OCI-M2 (cell line): ENCODE data around the gene BICC1.

Experiments used
- DNase-seq: peaks from one replicate; lab custom pipeline; 2025; ENCODE audit not compliant: unreplicated experiment; lab: John Stamatoyannopoulos, UW

The BICC1 gene

GRCh38 chr10:58560068-58560467, 47.4 kb downstream of the BICC1 start:
- no peak for DNase-seq

DNA sequence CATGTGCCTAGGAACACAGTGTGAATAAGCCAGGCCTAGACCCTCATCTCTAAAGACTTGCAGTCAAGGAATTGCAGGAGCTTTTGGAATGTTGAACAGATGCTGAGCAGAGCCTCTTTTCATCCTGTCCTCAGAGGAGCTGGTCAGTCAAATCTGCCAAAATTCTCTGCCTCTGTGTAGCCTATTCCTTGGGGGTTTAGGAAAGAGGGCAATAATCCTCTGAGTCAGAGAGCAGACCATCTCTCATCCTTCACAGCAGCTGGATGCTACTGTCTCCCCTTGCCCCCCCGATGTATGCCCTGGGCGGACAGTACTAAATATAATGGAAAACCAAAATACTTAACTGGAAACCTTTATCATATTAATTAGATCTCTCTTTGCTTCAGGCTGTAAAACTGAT, 52.6 kb downstream of the BICC1 start:
- DNase-seq = no peak

DNA sequence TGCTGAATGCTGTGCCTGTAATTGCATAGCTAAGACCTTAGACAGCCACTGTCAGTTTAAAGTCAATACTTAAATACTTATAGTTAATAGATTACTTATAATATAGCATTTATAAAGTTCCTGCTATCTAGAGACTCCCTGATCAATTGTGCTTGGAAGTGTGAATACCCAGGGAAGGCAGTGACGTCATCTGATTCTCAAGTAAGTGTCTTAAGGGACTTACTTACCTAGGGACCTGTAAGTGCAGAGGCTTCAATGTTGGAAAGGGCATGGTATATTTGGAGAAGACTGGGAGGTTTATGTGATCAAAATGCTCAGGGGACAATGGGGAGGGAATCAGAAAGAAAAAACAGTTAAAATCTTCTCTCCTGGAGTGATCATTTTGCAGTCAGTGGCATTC, 55.0 kb downstream of the BICC1 start:
- DNase-seq = no peak

- no peak for DNase-seq
These were observed 55.8 kb downstream of the BICC1 start for GRCh38 chr10:58568428-58568935.

DNA sequence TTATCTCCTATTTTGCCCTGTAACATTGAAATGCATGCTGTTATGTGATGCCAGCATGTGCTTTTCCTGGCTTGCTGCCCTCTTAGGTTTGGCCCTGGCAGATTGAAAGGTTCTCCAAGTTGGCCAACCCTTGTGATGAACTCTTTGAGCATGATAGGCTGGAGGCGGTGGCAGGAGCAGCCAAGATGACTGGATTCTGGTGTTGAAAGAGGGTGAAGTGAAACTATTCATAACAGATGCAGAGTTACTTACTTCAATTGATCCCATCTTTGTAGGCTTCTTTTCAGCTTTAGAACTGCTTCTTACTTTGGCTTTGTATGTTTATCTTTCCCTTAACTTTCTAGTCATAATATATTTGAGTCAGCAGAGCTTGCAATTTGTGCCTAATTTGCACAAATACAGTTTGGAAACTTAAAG, 57.6 kb downstream of the BICC1 start:
- DNase-seq = no peak

DNA sequence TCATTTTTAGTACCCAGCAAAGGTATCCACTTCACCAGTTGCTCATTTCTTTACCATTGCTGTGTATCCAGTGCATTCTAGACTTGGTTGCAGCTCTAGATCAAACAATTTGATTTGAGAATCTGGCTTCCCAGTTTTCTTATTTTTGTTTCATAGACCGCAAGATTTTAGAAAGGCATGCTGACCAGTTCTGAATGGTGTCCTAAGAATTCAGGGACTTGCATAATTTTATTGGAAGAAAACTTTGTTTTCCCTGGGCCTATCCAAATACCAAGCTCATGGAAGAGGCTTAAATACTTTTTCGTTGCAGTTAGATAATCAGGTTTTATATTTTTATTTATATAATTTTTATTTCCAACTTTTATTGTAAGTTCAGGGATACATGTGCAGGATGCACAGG, 58.3 kb downstream of the BICC1 start:
- DNase-seq = no peak

DNA sequence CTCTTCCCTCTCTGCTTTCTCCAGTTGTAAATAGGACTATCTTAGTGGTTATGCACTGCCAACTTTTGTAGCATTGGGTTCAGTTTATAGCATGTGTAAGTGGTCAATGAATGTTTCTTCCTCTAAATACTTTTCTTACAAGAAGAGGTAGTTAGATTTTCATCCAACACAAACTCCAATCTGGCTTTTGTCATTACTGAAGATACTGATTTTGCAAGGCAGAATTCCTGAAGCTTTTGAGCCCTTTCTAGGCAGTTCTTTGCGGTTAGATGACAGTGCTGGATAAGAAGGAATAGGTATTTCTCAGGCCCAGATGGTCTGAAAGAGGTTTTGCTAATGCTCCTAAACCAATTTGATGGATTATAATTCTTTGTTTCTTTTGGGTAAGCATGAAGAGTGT, 60.5 kb downstream of the BICC1 start:
- no peak for DNase-seq

DNA sequence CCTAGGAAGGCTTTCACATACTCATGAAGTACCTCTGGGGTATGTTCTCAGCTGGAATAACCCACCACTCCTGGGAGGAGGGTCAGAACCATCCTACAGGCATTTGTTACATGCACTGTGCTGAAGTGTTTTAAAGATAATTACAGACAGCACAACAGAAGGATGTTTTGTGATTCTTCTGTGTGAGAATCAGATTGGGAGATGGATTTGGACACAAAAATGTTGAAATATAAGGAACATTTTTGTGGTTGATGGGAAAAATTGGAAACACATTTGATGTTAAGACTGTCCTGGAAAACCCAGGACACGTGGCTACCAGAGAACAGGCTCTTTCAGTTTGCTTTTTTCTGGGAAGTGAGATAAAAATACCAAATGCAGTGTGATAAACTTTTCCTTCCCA, 61.4 kb downstream of the BICC1 start:
- no peak for DNase-seq

GRCh38 chr10:58575491-58575890, 62.8 kb downstream of the BICC1 start:
- DNase-seq = no peak

GRCh38 chr10:58576751-58577436, 64.2 kb downstream of the BICC1 start:
- DNase-seq = no peak

DNA sequence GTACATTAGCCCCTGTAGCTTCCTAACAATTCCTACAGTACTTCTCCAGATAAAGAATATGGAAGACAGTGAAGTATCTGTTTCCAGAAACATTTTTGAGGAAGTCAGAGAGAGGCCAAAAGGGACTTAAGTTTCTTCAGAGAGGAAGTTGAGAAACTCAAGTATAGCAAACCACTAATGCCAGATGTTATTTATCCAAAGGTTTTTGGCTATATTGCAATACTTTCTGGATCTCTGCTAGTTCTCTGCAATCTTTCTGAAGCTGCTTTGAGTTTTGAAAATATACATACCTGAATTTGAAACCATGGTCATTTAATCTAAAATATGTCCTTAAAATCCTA, 64.7 kb downstream of the BICC1 start:
- DNase-seq = no peak

DNA sequence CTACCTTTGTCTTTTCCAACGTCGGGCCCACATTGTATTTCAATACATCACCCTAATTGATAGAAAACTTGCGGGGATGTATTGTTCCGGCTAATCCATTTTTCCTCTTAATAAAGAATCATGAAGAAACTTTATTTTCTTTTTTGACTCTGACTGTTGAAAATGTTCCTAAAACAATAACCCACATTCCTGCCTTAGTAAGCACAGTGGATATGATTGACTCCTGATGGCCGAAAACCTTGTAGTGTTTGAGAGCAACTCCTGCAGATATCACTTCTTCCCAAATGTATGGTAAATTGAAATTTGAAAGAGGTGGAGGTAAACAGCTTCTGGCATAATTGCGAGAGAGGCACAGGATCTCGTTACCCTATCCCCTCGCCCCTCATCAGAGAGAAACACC, 65.7 kb downstream of the BICC1 start:
- no peak for DNase-seq

- DNase-seq = no peak
These were observed 66.5 kb downstream of the BICC1 start for GRCh38 chr10:58579011-58579655.

DNA sequence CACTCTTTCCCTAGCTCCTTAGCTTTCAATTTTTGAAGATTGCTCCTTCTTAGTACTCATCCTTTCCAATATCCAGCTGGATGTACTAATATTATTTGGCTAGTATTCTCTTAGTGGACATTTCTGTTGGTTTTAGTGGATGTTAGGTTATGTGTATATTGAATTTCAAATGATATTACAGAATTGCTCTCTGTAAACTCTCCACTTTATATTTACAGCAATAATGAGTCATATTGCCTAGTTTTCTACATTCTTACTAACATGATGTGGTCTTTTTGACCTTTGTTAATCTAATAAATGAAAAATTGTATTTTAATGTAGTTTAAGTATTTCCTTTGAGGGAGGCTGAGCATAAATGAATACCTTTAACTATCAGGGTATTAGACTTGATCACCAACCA, 69.4 kb downstream of the BICC1 start:
- DNase-seq = no peak

GRCh38 chr10:58585435-58585834, 72.8 kb downstream of the BICC1 start:
- DNase-seq = no peak

DNA sequence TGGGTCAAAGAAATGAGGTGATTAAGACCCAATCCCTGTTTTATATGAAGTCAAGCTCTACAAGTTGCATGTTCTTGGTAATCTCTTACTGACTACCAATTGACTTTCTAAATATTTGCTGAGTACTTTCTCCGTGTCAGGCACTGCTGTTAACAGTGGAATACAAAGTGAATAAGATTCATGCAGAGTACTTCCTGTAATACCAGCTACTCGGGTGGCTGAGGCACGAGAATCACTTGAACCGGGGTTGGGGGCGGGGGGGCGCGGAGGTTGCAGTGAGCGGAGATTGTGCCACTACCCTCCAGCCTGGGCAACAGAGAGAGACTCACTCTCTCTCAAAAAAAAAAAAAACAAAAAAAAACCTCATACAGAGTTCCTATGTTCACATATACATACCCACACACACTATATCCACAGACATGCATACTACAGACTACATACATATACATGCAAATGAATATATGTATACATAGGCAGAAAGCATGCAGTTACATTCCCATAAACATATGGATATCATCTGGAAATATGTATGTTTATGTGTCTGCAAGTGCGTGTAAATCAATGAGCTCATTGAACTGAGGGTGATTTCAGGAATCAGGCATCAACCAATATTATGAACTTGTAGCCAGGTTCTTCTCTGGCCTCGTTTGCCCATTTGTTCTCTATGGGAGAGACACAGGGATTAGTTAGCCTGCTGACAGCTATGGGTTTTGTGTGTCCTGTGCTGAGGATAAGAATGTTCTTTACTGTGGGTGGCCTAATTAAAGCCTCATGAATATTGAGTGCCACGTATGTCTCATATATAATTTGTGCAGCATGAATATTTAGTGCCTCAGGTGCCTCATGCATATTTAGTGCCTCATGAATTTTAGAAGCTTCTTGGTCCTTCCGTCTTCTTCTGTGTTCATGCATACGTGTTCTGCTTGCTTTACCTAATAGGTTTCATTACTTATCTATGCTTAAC, 73.9 kb downstream of the BICC1 start:
- DNase-seq = no peak

- no peak for DNase-seq
These were observed 75.0 kb downstream of the BICC1 start for GRCh38 chr10:58587676-58588075.

DNA sequence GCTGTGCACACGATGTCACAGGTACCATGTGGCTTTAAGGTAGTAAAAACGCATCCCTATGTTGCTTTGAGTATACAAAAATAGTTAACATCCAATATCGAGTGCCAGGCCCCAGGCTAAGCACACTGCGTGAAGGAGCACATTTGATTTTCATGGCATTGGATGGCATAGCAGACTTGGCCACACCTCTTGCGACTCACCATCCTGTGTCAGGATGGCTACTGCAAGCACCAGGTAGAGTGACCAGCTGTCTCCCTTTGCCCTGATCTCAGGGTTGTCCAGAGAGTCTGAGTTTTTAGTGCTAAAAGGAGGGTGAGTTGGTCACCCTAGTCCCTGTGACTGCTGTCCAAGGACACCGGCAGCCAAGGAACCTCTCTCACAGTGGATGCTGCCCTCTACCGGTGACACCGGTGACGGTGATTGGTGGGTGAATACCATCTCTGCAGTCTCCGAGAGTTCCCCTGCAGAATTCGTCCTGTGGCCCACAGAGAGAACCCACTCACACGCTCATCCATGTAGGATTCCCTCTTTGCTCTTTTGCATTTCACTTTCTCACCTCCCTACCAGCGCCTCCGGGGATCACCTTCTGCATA, 76.1 kb downstream of the BICC1 start:
- DNase-seq = no peak

DNA sequence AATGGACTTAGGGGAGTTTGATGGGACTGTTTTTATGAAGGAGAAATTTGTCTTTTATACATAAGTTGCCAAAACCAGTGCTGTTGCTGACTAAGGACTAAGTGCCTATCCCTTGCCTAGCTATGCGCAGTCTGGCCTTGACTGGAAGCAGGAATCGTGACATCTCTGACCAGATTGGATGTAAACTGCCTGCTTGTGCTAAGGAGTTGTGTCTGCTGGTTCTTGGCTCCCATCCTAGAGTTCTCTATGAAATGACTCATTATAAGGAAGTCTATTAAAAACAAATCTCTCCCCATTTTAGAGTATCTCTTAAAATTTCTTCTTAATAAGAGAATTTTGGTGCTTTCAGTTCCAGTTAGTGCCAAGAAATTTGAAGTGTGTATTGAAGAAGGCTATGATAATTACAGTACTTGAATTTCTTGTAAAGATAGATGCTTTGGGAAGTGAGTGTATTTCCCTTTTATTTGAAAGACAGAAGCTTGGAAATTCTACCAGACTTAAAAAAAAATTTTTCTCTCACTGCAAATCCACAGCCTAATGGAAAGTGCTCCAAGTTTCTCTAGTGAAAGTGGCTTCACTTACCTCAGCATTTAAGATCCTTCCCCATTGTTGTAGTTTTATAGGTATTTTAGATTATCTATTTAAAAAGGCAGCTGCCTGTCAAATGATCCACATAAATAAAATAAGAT, 77.6 kb downstream of the BICC1 start:
- DNase-seq = no peak

DNA sequence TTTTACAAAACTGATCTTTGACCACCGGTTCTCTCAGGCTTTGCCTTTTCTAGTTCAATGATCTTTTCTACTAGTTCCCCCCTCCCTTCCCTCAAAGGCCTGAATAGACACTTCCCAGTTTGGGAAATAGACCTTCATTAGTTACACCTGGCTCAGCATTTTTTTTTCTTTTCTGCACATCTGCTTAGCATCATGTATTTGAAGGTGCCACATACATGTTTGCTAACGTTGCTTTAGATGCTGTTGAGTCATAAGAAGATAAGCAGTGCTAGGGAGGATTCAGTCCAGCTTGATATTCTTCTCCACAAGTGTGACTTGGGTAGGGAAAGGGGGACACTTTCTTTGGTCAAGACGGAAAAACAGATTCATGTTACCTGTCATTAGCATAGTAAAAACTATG, 78.3 kb downstream of the BICC1 start:
- no peak for DNase-seq

DNA sequence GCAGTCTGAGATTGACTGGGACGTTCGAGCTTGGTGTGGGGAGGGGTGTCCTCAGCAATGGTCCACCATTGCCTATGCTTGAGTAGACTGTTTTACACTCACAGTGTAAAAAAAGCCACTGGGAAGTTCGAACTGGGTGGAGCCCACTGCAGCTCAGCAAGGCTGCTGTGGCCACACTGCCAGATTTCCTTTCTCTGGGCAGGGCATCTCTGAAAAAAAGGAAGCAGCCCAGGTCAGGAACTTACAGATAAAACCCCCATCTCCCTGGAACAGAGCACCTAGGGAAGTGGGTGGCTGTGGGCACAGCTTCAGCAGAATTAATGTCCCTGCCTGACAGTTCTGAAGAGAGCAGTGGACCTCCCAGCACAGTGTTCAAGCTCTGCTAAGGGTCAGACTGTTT, 80.3 kb downstream of the BICC1 start:
- no peak for DNase-seq
